GM23338 (cell line): Measurements from ENCODE around the gene HRAS. TPM values are rescaled to one million over a fixed set of nuclear protein-coding genes. Genes with fewer than 3 reads are reported as not detected.

Experiments
- ATAC-seq: fragments of 200-7000 bp; cut with Tn5 transposase; 3 replicates; pipeline ENCODE4 v1.9.1; 2020
- DNase-seq: peaks from one replicate; pipeline ENCODE4 v3.0.0-alpha.2; 2015; ENCODE audit warnings: low spot score
- H2AFZ ChIP-seq: fragments of 200-600 bp; sonication (generic); 2 replicates; pipeline ENCODE4 v1.8.0; 2016; ENCODE audit warnings: antibody characterized with exemption, mild to moderate bottlenecking, moderate library complexity
- H3F3A ChIP-seq: fragments of 200-600 bp; sonication (generic); replicated peaks from 2 replicates; pipeline ENCODE4 v1.8.0; 2017; ENCODE audit warnings: antibody characterized with exemption, mixed run types, low read depth
- H3K27ac ChIP-seq: fragments of 200-600 bp; sonication (generic); 2 replicates; pipeline ENCODE4 v1.6.1; 2016; ENCODE audit warnings: low read depth
- H3K27me3 ChIP-seq: fragments of 200-600 bp; sonication (generic); 2 replicates; pipeline ENCODE4 v1.8.0; 2016; ENCODE audit warnings: mild to moderate bottlenecking, mixed run types, moderate library complexity; ENCODE audit not compliant: insufficient read depth
- H3K36me3 ChIP-seq: fragments of 200-600 bp; sonication (generic); 2 replicates; pipeline ENCODE4 v1.8.0; 2016; ENCODE audit warnings: mild to moderate bottlenecking; ENCODE audit not compliant: insufficient read depth
- H3K4me1 ChIP-seq: fragments of 200-600 bp; sonication (generic); 2 replicates; pipeline ENCODE4 v1.8.0; 2016; ENCODE audit warnings: mild to moderate bottlenecking, moderate library complexity; ENCODE audit not compliant: insufficient read depth
- H3K4me2 ChIP-seq: fragments of 200-600 bp; sonication (generic); 2 replicates; pipeline ENCODE4 v1.7.1; 2017; ENCODE audit warnings: mixed run types
- H3K4me3 ChIP-seq: fragments of 200-600 bp; sonication (generic); 2 replicates; pipeline ENCODE4 v1.6.1; 2016; ENCODE audit warnings: mixed run types
- H3K79me2 ChIP-seq: fragments of 200-600 bp; sonication (generic); replicated peaks from 2 replicates; pipeline ENCODE4 v1.8.0; 2017; ENCODE audit warnings: mild to moderate bottlenecking; ENCODE audit not compliant: insufficient read depth
- H3K9me2 ChIP-seq: fragments of 200-600 bp; sonication (generic); 2 replicates; pipeline ENCODE4 v1.8.0; 2017; ENCODE audit not compliant: insufficient read depth
- H4K20me1 ChIP-seq: fragments of 200-600 bp; sonication (generic); replicated peaks from 2 replicates; pipeline ENCODE4 v1.8.0; 2017; ENCODE audit warnings: mild to moderate bottlenecking; ENCODE audit not compliant: insufficient read depth
- H3K27ac Mint-ChIP-seq: 2 replicates; pipeline ENCODE4 v1.8.0; 2020; ENCODE audit warnings: inconsistent platforms, mild to moderate bottlenecking, moderate library complexity, mixed read lengths
- H3K27me3 Mint-ChIP-seq: 3 replicates; pipeline ENCODE4 v1.8.0; 2022; ENCODE audit warnings: low read depth, mild to moderate bottlenecking, moderate library complexity, mixed read lengths, inconsistent platforms; ENCODE audit not compliant: insufficient read depth, poor library complexity
- H3K36me3 Mint-ChIP-seq: 3 replicates; pipeline ENCODE4 v1.8.0; 2021; ENCODE audit warnings: low read depth, mild to moderate bottlenecking, inconsistent platforms, moderate library complexity, mixed read lengths
- H3K4me1 Mint-ChIP-seq: 3 replicates; pipeline ENCODE4 v1.8.0; 2020; ENCODE audit warnings: mild to moderate bottlenecking, inconsistent platforms, mixed read lengths
- H3K4me3 Mint-ChIP-seq: 3 replicates; pipeline ENCODE4 v1.8.0; 2021; ENCODE audit warnings: moderate library complexity, mild to moderate bottlenecking, inconsistent platforms, mixed read lengths
- H3K9me3 Mint-ChIP-seq: 3 replicates; pipeline ENCODE4 v1.8.0; 2020; ENCODE audit warnings: moderate library complexity, mild to moderate bottlenecking, inconsistent platforms, mixed read lengths
- STAT1 ChIP-seq: IDR thresholded peaks from one replicate; pipeline ENCODE4 v1.6.1; 2016; ENCODE audit warnings: antibody characterized with exemption; ENCODE audit not compliant: unreplicated experiment
- ZNF331 ChIP-seq: fragments of 250-450 bp; sonication (Bioruptor Pico); IDR thresholded peaks from 2 replicates; pipeline ENCODE4 v1.5.0; 2020; ENCODE audit warnings: low read depth, mild to moderate bottlenecking, moderate library complexity
- polyA plus RNA-seq: library from polyadenylated mRNA; unstranded; fragments of >200 nt; fragmentation: Nextera tagmentation; extraction: Ambion mirVana; gene quantifications from 2 replicates; pipeline ENCODE4 v1.2.1, GENCODE V29; 2016
- total RNA-seq: library from RNA; depleted of rRNA; stranded (reverse); fragments of >200 nt; shearing (Covaris generic); gene quantifications from 2 replicates; pipeline ENCODE4 v1.2.3, GENCODE V29; 2014
- TF ChIP-seq, protein P1 (sequence below): fragments of 250-450 bp; sonication (Bioruptor Pico); IDR thresholded peaks from 2 replicates; pipeline ENCODE4 v1.5.0; 2020; ENCODE audit warnings: mild to moderate bottlenecking, moderate library complexity
- TF ChIP-seq, protein P2 (sequence below): IDR thresholded peaks from 2 replicates; pipeline ENCODE4 v1.6.1; 2016; ENCODE audit warnings: antibody characterized with exemption
- TF ChIP-seq, protein P3 (sequence below), 2 experiments: fragments of 200-600 bp in 1 of 2; sonication (generic) in 1 of 2; conservative IDR thresholded peaks; 2 replicates each; pipeline versions ENCODE4 v1.5.1 to v1.6.1; 2016 to 2017; ENCODE audit warnings: antibody characterized with exemption in 2 of 2, low read depth in 2 of 2, mild to moderate bottlenecking in 2 of 2, moderate library complexity in 1 of 2

HRAS gene
- total and polyA plus RNA-seq, 2 experiments from 2014 or later, result 37.9 to 48.7 TPM

GRCh38 chr11:541433-541885, 6.1 kb upstream of the HRAS start:
- Mint-ChIP-seq H3K27ac (no peak overlapping the region), H3K4me3 (no peak overlapping the region), H3K9me3 (no peaks in the 10 kb centered on the region), H3K4me1 (no peaks in the 10 kb centered on the region; the same call in 2 of the 3 replicates), H3K27me3 (peaks cover 23% of the 10 kb centered on the region), H3K36me3 (peaks cover 3% of the 10 kb centered on the region; the same call in 2 of the 3 replicates)
- Histone ChIP-seq H4K20me1 (no peaks in the 10 kb centered on the region), H3K36me3 (no peaks in the 10 kb centered on the region), H3K4me2 (no peak overlapping the region), H3K27ac (no peak overlapping the region), H3K9me2 (no peaks in the 10 kb centered on the region), H2AFZ (no peak overlapping the region), H3K27me3 (peaks cover 13% of the 10 kb centered on the region; the same call in 1 of the 2 replicates), H3F3A (peaks cover 6% of the 10 kb centered on the region), H3K4me3 (no peak overlapping the region), H3K79me2 (no peaks in the 10 kb centered on the region), H3K4me1 (no peaks in the 10 kb centered on the region; the same call in 1 of the 2 replicates)
- TF ChIP-seq, protein P1, sequence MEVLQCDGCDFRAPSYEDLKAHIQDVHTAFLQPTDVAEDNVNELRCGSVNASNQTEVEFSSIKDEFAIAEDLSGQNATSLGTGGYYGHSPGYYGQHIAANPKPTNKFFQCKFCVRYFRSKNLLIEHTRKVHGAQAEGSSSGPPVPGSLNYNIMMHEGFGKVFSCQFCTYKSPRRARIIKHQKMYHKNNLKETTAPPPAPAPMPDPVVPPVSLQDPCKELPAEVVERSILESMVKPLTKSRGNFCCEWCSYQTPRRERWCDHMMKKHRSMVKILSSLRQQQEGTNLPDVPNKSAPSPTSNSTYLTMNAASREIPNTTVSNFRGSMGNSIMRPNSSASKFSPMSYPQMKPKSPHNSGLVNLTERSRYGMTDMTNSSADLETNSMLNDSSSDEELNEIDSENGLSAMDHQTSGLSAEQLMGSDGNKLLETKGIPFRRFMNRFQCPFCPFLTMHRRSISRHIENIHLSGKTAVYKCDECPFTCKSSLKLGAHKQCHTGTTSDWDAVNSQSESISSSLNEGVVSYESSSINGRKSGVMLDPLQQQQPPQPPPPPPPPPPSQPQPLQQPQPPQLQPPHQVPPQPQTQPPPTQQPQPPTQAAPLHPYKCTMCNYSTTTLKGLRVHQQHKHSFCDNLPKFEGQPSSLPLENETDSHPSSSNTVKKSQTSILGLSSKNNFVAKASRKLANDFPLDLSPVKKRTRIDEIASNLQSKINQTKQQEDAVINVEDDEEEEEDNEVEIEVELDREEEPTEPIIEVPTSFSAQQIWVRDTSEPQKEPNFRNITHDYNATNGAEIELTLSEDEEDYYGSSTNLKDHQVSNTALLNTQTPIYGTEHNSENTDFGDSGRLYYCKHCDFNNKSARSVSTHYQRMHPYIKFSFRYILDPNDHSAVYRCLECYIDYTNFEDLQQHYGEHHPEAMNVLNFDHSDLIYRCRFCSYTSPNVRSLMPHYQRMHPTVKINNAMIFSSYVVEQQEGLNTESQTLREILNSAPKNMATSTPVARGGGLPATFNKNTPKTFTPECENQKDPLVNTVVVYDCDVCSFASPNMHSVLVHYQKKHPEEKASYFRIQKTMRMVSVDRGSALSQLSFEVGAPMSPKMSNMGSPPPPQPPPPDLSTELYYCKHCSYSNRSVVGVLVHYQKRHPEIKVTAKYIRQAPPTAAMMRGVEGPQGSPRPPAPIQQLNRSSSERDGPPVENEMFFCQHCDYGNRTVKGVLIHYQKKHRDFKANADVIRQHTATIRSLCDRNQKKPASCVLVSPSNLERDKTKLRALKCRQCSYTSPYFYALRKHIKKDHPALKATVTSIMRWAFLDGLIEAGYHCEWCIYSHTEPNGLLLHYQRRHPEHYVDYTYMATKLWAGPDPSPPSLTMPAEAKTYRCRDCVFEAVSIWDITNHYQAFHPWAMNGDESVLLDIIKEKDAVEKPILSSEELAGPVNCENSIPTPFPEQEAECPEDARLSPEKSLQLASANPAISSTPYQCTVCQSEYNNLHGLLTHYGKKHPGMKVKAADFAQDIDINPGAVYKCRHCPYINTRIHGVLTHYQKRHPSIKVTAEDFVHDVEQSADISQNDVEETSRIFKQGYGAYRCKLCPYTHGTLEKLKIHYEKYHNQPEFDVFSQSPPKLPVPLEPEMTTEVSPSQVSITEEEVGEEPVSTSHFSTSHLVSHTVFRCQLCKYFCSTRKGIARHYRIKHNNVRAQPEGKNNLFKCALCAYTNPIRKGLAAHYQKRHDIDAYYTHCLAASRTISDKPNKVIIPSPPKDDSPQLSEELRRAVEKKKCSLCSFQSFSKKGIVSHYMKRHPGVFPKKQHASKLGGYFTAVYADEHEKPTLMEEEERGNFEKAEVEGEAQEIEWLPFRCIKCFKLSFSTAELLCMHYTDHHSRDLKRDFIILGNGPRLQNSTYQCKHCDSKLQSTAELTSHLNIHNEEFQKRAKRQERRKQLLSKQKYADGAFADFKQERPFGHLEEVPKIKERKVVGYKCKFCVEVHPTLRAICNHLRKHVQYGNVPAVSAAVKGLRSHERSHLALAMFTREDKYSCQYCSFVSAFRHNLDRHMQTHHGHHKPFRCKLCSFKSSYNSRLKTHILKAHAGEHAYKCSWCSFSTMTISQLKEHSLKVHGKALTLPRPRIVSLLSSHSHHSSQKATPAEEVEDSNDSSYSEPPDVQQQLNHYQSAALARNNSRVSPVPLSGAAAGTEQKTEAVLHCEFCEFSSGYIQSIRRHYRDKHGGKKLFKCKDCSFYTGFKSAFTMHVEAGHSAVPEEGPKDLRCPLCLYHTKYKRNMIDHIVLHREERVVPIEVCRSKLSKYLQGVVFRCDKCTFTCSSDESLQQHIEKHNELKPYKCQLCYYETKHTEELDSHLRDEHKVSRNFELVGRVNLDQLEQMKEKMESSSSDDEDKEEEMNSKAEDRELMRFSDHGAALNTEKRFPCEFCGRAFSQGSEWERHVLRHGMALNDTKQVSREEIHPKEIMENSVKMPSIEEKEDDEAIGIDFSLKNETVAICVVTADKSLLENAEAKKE (CRISPR knock-in tag), result no peak
- DNase-seq (no peak), ATAC-seq (no peak)

DNA sequence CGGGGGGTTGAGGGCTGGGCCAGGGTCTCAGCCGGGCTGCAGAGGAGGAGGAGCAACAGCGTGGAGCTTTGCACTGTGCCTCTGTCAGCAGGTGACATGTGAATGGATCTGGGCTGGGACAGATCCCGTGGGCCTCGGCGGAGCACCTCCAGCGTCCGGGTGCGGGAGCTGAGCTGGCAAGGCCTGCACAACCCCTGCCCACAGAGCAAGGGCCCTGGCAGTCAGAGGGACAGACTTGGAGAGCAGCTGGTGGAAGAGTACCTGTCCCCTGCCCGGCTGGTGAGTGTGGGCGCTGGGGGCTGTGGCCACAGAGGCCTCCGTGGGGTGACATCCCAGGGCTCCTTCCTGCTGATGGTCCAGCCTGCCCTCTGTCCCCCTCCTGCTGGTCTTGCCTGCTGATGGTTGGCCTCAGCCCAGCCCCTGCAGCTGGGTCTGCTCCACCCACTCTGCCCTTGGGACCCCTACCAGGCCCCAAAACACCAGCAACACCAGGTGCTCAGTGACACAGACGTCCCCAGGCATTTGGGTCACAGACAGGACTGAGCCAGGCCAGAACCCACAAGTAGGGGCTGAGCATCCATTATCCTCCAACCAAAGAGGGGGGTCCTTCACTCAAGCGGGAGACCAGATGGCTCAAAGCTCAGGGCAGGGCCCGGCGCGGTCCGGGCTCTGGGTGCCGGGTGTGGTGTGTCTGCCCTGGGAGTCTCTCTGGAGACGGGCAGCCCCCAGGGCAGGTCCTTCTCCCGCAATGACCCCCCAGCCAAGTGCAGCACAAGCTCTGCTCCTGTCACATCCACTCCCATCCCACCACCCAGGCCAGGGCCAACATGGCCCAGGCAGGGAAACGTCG, 5.4 kb upstream of the HRAS start:
- no peaks in the 10 kb centered on the region for H3K9me2 ChIP-seq
- peaks cover 17% of the 10 kb centered on the region; the same call in 1 of the 2 replicates for H3K27me3 ChIP-seq
- H3K4me3 Mint-ChIP-seq, result no peak overlapping the region
- no peak overlapping the region for H3K4me2 ChIP-seq
- H3K36me3 ChIP-seq, result no peaks in the 10 kb centered on the region
- H4K20me1 ChIP-seq, result no peaks in the 10 kb centered on the region
- H3K9me3 Mint-ChIP-seq, result peaks cover 2% of the 10 kb centered on the region; the same call in 2 of the 3 replicates
- H3F3A ChIP-seq, result peaks cover 11% of the 10 kb centered on the region
- peaks cover 3% of the 10 kb centered on the region; the same call in 2 of the 3 replicates for H3K4me1 Mint-ChIP-seq
- no peaks in the 10 kb centered on the region for H3K79me2 ChIP-seq
- H3K27me3 Mint-ChIP-seq, result peaks cover 23% of the 10 kb centered on the region
- H3K27ac ChIP-seq, result no peak overlapping the region
- H3K36me3 Mint-ChIP-seq, result peaks cover 5% of the 10 kb centered on the region
- TF ChIP-seq STAT1 (no peak), ZNF331 (CRISPR knock-in tag) (no peak)
- TF ChIP-seq, protein P2, sequence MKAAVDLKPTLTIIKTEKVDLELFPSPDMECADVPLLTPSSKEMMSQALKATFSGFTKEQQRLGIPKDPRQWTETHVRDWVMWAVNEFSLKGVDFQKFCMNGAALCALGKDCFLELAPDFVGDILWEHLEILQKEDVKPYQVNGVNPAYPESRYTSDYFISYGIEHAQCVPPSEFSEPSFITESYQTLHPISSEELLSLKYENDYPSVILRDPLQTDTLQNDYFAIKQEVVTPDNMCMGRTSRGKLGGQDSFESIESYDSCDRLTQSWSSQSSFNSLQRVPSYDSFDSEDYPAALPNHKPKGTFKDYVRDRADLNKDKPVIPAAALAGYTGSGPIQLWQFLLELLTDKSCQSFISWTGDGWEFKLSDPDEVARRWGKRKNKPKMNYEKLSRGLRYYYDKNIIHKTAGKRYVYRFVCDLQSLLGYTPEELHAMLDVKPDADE, result no peak
- TF ChIP-seq, protein P3, sequence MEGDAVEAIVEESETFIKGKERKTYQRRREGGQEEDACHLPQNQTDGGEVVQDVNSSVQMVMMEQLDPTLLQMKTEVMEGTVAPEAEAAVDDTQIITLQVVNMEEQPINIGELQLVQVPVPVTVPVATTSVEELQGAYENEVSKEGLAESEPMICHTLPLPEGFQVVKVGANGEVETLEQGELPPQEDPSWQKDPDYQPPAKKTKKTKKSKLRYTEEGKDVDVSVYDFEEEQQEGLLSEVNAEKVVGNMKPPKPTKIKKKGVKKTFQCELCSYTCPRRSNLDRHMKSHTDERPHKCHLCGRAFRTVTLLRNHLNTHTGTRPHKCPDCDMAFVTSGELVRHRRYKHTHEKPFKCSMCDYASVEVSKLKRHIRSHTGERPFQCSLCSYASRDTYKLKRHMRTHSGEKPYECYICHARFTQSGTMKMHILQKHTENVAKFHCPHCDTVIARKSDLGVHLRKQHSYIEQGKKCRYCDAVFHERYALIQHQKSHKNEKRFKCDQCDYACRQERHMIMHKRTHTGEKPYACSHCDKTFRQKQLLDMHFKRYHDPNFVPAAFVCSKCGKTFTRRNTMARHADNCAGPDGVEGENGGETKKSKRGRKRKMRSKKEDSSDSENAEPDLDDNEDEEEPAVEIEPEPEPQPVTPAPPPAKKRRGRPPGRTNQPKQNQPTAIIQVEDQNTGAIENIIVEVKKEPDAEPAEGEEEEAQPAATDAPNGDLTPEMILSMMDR (conservative IDR thresholded peaks at IDR 0.05; ENCODE audit: low read depth in 2 of 2), result no peak
- H3K4me3 ChIP-seq, result no peak overlapping the region
- H3K4me1 ChIP-seq, result no peaks in the 10 kb centered on the region; the same call in 1 of the 2 replicates
- no peak for ATAC-seq
- DNase-seq, result no peak
- H2AFZ ChIP-seq, result no peak overlapping the region
- no peak overlapping the region for H3K27ac Mint-ChIP-seq
